CD4-positive, alpha-beta T cell (primary cell): ENCODE results near the gene ZDHHC5. TPM values are rescaled to one million over a fixed set of nuclear protein-coding genes. Genes with fewer than 3 reads are reported as not detected.

Experiments used
- ATAC-seq: fragments of 200-7000 bp; cut with Tn5 transposase; one replicate; pipeline ENCODE4 v1.10.0; 2022; ENCODE audit warnings: mild to moderate bottlenecking; ENCODE audit not compliant: poor library complexity
- CTCF ChIA-PET: fragments of 350-600 bp; sonication (Branson Sonifier 250); formaldehyde crosslinking; loops from one replicate; lab custom pipeline; 2021; ENCODE audit warnings: antibody characterized with exemption, inconsistent platforms; lab: Charles Lee
- POLR2A ChIA-PET: fragments of 350-600 bp; sonication (Branson Sonifier 250); formaldehyde crosslinking; loops from one replicate; lab custom pipeline; 2021; ENCODE audit warnings: antibody characterized with exemption, inconsistent platforms; lab: Charles Lee
- DNase-seq, 14 experiments: peaks; one replicate each; pipeline ENCODE4 v3.0.0-alpha.2; 2013 to 2020; ENCODE audit warnings: mixed read lengths in 2 of 14
- H3K27ac ChIP-seq, 2 donors: one replicate each; pipeline versions ENCODE4 v1.5.1 to v1.7.0; 2013; ENCODE audit warnings: low read length in 2 of 2, low read depth in 1 of 2, mild to moderate bottlenecking in 1 of 2
- H3K27me3 ChIP-seq, 2 experiments: 1 replicate in 1 of 2; 2 replicates in 1 of 2; pipeline versions ENCODE4 v1.6.1 to v1.7.0; 2013; ENCODE audit warnings: low read length in 2 of 2, control low read depth in 1 of 2, mild to moderate bottlenecking in 1 of 2, moderate library complexity in 1 of 2; ENCODE audit not compliant: insufficient read depth in 2 of 2, control insufficient read depth in 1 of 2
- H3K36me3 ChIP-seq: one replicate; pipeline ENCODE4 v1.6.1; 2013; ENCODE audit warnings: low read length, control low read depth; ENCODE audit not compliant: insufficient read depth
- H3K4me1 ChIP-seq: one replicate; pipeline ENCODE4 v1.6.1; 2013; ENCODE audit warnings: low read length, control low read depth; ENCODE audit not compliant: insufficient read depth
- H3K4me3 ChIP-seq: one replicate; pipeline ENCODE4 v1.5.1; 2013; ENCODE audit warnings: mild to moderate bottlenecking, low read length, moderate library complexity
- H3K9me3 ChIP-seq, 2 experiments: 1 replicate in 1 of 2; 2 replicates in 1 of 2; pipeline versions ENCODE4 v1.6.1 to v1.7.0; 2013; ENCODE audit warnings: low read length in 2 of 2, mild to moderate bottlenecking in 2 of 2, control low read depth in 1 of 2, moderate library complexity in 1 of 2; ENCODE audit not compliant: control insufficient read depth in 1 of 2, insufficient read depth in 1 of 2
- H3K27ac Mint-ChIP-seq: one replicate; pipeline ENCODE4 v1.8.0; 2020; ENCODE audit warnings: mixed read lengths
- H3K27me3 Mint-ChIP-seq: one replicate; pipeline ENCODE4 v1.8.0; 2021; ENCODE audit warnings: mixed read lengths
- H3K36me3 Mint-ChIP-seq: one replicate; pipeline ENCODE4 v1.8.0; 2021; ENCODE audit warnings: low read depth, mixed read lengths
- H3K4me1 Mint-ChIP-seq: one replicate; pipeline ENCODE4 v1.8.0; 2021; ENCODE audit warnings: low read depth, mixed read lengths
- H3K4me3 Mint-ChIP-seq: one replicate; pipeline ENCODE4 v1.8.0; 2020; ENCODE audit warnings: mild to moderate bottlenecking, mixed read lengths
- H3K9me3 Mint-ChIP-seq: one replicate; pipeline ENCODE4 v1.8.0; 2020; ENCODE audit warnings: mixed read lengths
- CTCF ChIP-seq: fragments of 200-600 bp; IDR thresholded peaks from one replicate; pipeline ENCODE4 v1.8.0; 2022; ENCODE audit warnings: antibody characterized with exemption, mild to moderate bottlenecking
- intact Hi-C, 2 experiments: fragments of 100-400 bp; cut with DNase I in 1 of 2; cut with micrococcal nuclease in 1 of 2; formaldehyde crosslinking; loops; one replicate each; pipeline versions ENCODE4 v1.15.1 to v1.9.0; 2023 to 2025; cut with DNase I, micrococcal nuclease
- total RNA-seq, 174 experiments: library from RNA in 2 of 174; stranded (reverse) in 2 of 174; gene quantifications; one replicate each; pipeline ENCODE4 v1.2.3 and lab custom pipeline; 2021 to 2026

ZDHHC5 gene
- total RNA-seq, 2 experiments from 2014 or later, result 59.7 to 61.1 TPM

DNA sequence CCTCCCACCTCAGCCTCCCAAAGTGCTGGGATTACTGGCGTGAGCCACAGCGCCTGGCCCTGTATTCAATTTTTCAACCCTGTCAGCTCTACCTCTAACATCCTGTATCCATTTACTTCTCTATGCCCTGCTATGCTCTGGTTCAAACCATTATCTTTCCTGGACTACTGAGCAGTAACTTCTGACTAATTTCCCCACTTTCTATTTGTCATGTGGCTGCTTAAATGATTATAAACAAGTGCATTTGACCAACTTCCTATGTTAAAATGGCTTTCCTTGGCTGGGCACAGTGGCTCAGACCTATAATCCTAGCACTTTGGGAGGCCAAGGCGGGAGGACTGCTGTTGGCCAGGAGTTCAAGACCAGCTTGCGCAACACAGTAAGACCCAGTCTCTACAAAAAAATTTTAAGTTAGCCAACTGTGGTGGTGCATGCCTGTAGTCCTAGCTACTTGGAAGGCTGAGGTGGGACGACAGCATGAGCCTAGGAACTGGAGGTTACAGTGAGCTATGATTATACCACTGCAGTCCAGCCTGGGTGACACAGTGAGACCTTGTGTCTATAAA, 42.0 kb downstream of the ZDHHC5 start:
- H3K27ac Mint-ChIP-seq, result peak overlapping the region; percentile 59
- no peaks in the 10 kb centered on the region for H3K27me3 Mint-ChIP-seq
- Histone ChIP-seq H3K4me1 (peaks cover 28% of the 10 kb centered on the region), H3K36me3 (peaks cover 5% of the 10 kb centered on the region), H3K27ac (no peak overlapping the region), H3K9me3 (no peaks in the 10 kb centered on the region), H3K27me3 (no peaks in the 10 kb centered on the region), H3K4me3 (no peak overlapping the region)
- POLR2A ChIA-PET, result interaction anchor here (3.2 kb wide), 1 partner anchor 32 kb away, joined by 40 read pairs; the partner anchor contains the start of gene SELENOH
- peaks cover 36% of the 10 kb centered on the region for H3K36me3 Mint-ChIP-seq
- ATAC-seq (no peak), DNase-seq (no peak)
- H3K4me3 Mint-ChIP-seq, result peak overlapping the region; percentile 73
- intact Hi-C loops, result loop anchor here (2.0 to 10.0 kb wide), 5 partner anchors 51 to 875 kb away; partner anchors contain the start of genes LPXN (in 1 of the 2), P2RX3 (in 1 of the 2), SSRP1 (in 1 of the 2) and UBE2L6 (in 1 of the 2)
- H3K9me3 Mint-ChIP-seq, result no peaks in the 10 kb centered on the region
- peaks cover 53% of the 10 kb centered on the region for H3K4me1 Mint-ChIP-seq
- no peak for TF ChIP-seq CTCF
- CTCF ChIA-PET, result interaction anchor here (1.5 kb wide), 1 partner anchor 91 kb away, joined by 4 read pairs; no protein-coding TSS in a partner anchor

DNA sequence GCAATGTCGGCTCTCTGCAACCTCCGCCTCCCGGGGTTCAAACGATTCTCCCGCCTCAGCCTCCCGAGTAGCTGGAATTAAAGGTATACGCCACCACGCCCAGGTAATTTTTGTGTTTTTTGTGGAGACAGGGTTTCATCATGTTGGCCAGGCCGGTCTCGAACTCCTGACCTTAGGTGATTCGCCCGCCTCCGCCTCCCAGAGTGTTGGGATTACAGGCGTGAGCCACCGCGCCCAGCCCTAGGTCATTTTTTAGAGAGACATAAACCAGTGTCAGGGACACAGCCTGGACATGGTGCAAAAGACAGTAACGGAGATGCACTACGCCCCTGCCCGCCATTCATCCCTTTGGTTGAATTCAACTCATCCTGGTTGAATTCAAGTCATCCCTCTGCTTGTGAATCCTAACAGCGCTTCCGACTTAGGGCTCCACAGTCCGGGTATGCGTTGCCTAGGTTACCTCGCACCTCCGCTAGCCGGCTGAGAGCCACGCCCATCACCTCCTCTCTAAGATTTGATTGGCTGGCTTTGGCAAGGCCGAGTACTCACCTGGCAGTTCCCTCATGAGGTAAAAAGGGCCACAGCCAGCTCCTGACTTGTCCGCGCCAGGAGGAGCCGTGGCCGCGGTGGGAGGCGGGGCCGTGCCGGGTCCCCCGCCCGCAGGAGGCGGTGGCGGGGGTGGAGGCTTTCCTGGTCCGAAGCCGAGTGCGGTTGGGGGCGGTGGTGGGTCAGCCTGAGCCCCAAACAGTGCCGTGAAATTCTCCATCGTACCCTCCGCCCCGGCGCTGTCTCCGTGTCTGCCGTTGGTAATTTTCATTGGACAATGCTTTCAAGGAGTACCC, 43.7 kb downstream of the ZDHHC5 start, which contains the start of gene MED19:
Gene MED19 (minus strand): TSS at position 802 of the 842 bp plus-strand sequence. CDS start 36 bp downstream, at position 766.
- H3K27ac ChIP-seq, result peak within 1 kb of the TSS; percentile 85 to 95
- peaks cover 30% of the 10 kb centered on the region for H3K4me1 ChIP-seq
- H3K4me3 ChIP-seq, result peak within 1 kb of the TSS; percentile 95
- H3K36me3 ChIP-seq, result peaks cover 5% of the 10 kb centered on the region
- intact Hi-C loops, result loop anchor here (1.0 to 10.0 kb wide), 15 partner anchors 27 to 873 kb away; partner anchors contain the start of genes UBE2L6 (in 2 of the 2), LPXN (in 1 of the 2), P2RX3 (in 1 of the 2) and SELENOH (in 1 of the 2)
- no peak for TF ChIP-seq CTCF
- Mint-ChIP-seq H3K27ac (peak within 1 kb of the TSS; percentile 88), H3K36me3 (peaks cover 33% of the 10 kb centered on the region), H3K9me3 (no peaks in the 10 kb centered on the region), H3K4me1 (peaks cover 53% of the 10 kb centered on the region), H3K4me3 (peak within 1 kb of the TSS; percentile 96), H3K27me3 (no peaks in the 10 kb centered on the region)
- ChIA-PET POLR2A (interaction anchor here (0.5 to 3.2 kb wide), 14 partner anchors 9 to 892 kb away, joined by 3 to 40 read pairs (median 4); partner anchors contain the start of genes CLP1, LPXN, SELENOH and TIMM10), CTCF (interaction anchor here (1.1 to 2.3 kb wide), 2 partner anchors 89 to 143 kb away, joined by 4 to 10 read pairs; partner anchors contain the start of gene UBE2L6)
- ATAC-seq, result peak; percentile 33
- peak; percentile 49 to 94 (median 68) for DNase-seq
- no peaks in the 10 kb centered on the region for H3K9me3 ChIP-seq
- no peaks in the 10 kb centered on the region for H3K27me3 ChIP-seq
